ENCODE data around the gene CPNE7.

The CPNE7 gene

DNA sequence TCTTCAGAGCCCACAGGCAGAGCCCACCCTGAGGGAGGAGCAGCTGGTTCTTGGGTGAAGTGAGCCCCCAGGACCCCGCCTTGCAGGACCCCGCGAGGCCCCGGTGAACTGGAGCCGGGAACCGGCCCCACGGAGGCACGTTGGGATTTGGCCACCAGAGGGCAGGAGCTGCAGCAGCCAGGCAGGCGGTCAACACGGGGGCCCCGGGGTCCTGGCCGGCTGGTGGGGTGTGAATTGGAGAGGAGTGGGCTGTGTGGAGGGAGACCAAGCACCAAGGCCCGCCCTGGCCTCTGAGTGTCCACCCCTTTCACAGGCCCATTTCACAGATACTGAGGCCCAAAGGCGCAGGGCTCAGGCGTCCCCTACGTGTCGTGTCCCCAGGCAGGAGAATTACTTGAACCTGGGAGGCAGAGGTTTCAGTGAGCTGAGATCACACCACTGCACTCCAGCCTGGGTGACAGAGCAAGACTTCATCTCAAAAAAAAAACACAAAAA lies 40.1 kb downstream of the CPNE7 start:
- peaks cover 21% of the 10 kb centered on the region for H3K4me1 ChIP-seq (ENCODE audit: insufficient read depth, insufficient read length)
- TF ChIP-seq YY1 (IDR thresholded peaks at IDR 0.05; ENCODE audit: insufficient read depth, insufficient read length) (no peak), ZNF274 (IDR thresholded peaks at IDR 0.05; ENCODE audit: low read depth, low read length) (no peak), SUZ12 (IDR thresholded peaks at IDR 0.05; ENCODE audit: extremely low read depth, insufficient read depth, insufficient read length) (no peak)
- no peak overlapping the region for H3K4me3 ChIP-seq (ENCODE audit: insufficient read length, low read depth)
- H3K9me3 ChIP-seq (ENCODE audit: insufficient read depth, low read length), result no peaks in the 10 kb centered on the region
- H3K36me3 ChIP-seq (ENCODE audit: insufficient read depth, insufficient read length, low read length), result no peaks in the 10 kb centered on the region
- no peaks in the 10 kb centered on the region for H3K27me3 ChIP-seq (ENCODE audit: insufficient read depth, insufficient read length)
- peak overlapping the region; percentile 42 for H3K9ac ChIP-seq (ENCODE audit: insufficient read length, low read depth)
- DNase-seq (ENCODE audit: low read depth, low spot score), result no peak

DNA sequence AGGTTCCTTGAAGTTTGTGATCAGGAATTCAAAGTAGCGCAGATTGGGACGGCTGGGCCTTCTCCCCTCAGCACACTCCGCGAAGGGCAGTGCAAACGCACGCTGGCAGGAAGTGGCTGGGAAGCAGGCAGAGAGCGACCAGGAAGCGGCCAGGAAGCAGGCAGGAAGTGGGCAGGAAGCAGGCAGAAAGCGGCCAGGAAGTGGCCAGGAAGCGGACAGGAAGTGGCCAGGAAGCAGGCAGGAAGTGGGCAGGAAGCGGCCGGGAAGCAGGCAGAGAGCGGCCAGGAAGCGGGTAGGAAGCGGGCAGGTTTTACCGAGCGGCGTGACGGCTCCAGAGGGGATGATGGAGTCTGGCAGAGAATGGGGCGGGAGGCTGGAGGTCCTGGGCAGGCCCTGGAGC lies 41.1 kb downstream of the CPNE7 start:
- Histone ChIP-seq H3K27me3 (ENCODE audit: insufficient read depth, insufficient read length) (no peaks in the 10 kb centered on the region), H3K4me3 (ENCODE audit: insufficient read length, low read depth) (no peak overlapping the region), H3K9me3 (ENCODE audit: insufficient read depth, low read length) (no peaks in the 10 kb centered on the region), H3K36me3 (ENCODE audit: insufficient read depth, insufficient read length, low read length) (no peaks in the 10 kb centered on the region), H3K4me1 (ENCODE audit: insufficient read depth, insufficient read length) (peaks cover 25% of the 10 kb centered on the region), H3K9ac (ENCODE audit: insufficient read length, low read depth) (peak overlapping the region; percentile 42)
- TF ChIP-seq ZNF274 (IDR thresholded peaks at IDR 0.05; ENCODE audit: low read depth, low read length) (no peak), SUZ12 (IDR thresholded peaks at IDR 0.05; ENCODE audit: extremely low read depth, insufficient read depth, insufficient read length) (no peak), YY1 (IDR thresholded peaks at IDR 0.05; ENCODE audit: insufficient read depth, insufficient read length) (no peak)
- no peak for DNase-seq (ENCODE audit: low read depth, low spot score)

DNA sequence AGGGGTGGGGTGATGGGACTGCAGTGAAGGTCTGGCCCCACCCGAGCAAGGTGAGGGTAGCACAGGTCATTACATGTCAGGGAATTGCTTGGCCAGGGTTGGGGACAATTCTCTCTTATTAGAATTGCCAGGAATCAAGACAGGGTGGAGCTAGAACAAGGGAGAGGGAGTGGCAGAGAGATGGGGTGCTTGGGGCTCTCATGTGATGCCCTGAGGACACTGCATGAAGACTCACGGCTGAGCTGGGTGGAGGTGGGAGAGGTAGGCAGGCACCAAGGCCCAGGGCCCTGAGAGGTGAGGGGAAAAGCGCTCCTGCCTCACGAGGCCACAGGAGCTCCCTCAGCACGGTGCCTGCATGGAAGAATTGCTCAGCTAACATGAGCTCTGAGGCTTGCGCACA lies 41.5 kb downstream of the CPNE7 start:
- H3K9ac ChIP-seq (ENCODE audit: insufficient read length, low read depth), result no peak overlapping the region
- no peak overlapping the region for H3K4me3 ChIP-seq (ENCODE audit: insufficient read length, low read depth)
- no peaks in the 10 kb centered on the region for H3K9me3 ChIP-seq (ENCODE audit: insufficient read depth, low read length)
- H3K4me1 ChIP-seq (ENCODE audit: insufficient read depth, insufficient read length), result peaks cover 29% of the 10 kb centered on the region
- TF ChIP-seq ZNF274 (IDR thresholded peaks at IDR 0.05; ENCODE audit: low read depth, low read length) (no peak), YY1 (IDR thresholded peaks at IDR 0.05; ENCODE audit: insufficient read depth, insufficient read length) (no peak)
- DNase-seq (ENCODE audit: low read depth, low spot score), result no peak
- H3K27me3 ChIP-seq (ENCODE audit: insufficient read depth, insufficient read length), result no peaks in the 10 kb centered on the region
- H3K36me3 ChIP-seq (ENCODE audit: insufficient read depth, insufficient read length, low read length), result no peaks in the 10 kb centered on the region

DNA sequence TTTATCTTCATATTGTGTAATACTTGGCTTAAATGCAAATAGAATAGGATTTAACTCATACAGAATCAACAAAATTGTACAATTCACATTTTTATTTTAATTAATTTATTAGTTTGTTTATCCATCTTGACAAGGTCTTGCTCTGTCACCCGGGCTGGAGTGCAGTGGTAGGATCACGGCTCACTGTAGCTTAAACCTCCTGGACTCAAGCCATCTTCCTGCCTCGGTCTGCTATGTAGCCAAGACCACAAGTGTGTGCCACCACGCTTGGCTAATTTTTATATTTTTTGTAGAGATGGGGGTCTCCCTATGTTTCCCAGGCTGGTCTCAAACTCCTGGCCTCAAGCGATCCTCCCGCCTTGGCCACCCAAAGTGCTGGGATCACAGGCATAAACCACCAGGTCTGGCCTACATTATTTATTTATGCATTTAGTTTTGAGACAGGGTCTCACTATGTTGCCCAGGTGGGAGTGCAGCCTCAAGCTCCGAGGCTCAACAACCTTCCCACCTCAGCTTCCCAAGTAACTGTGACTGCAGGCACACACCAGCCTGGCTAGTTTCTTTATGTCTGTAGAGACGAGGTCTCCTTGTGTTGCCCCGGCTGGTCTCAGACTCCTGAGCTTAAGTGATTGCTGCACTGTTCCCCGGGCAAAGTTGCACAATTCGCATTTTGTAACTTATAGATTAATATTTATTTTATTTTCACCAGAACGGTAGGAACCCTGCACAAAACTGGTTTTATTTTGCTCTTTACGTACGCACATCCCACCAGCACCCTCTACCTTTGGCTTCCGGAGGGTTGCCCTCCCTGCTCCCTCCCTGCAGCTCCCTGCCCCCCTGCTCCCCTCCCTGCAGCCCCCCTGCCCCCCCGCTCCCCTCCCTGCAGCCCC lies 42.8 kb downstream of the CPNE7 start:
- H3K4me3 ChIP-seq (ENCODE audit: insufficient read length, low read depth), result no peak overlapping the region

DNA sequence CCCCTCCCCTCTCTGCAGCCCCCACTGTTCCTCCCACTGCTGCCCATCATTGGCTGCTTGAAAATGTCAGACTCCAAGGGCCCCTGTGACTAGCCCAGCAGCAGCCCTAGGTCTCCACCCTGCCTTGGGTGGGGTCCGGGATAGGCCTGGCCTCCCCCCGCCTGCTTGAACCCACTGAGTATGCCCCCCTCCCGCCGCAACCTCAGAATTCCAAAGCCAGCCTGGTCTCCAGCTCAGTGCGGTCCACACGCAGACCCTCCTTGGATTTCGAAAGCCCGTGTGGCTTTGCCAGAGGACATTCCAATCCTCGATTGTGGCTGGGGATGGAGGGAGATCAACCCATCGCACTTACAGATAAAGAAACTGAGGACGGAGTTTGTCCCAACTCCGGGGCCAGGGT lies 44.3 kb downstream of the CPNE7 start:
- no peak overlapping the region for H3K4me3 ChIP-seq (ENCODE audit: insufficient read length, low read depth)
- H3K9ac ChIP-seq (ENCODE audit: insufficient read length, low read depth), result peak overlapping the region; percentile 26
- TF ChIP-seq ZNF274 (IDR thresholded peaks at IDR 0.05; ENCODE audit: low read depth, low read length) (no peak), SUZ12 (IDR thresholded peaks at IDR 0.05; ENCODE audit: extremely low read depth, insufficient read depth, insufficient read length) (no peak), YY1 (IDR thresholded peaks at IDR 0.05; ENCODE audit: insufficient read depth, insufficient read length) (no peak)
- no peak for DNase-seq (ENCODE audit: low read depth, low spot score)
- no peaks in the 10 kb centered on the region for H3K27me3 ChIP-seq (ENCODE audit: insufficient read depth, insufficient read length)
- no peaks in the 10 kb centered on the region for H3K9me3 ChIP-seq (ENCODE audit: insufficient read depth, low read length)
- no peaks in the 10 kb centered on the region for H3K36me3 ChIP-seq (ENCODE audit: insufficient read depth, insufficient read length, low read length)
- peaks cover 41% of the 10 kb centered on the region for H3K4me1 ChIP-seq (ENCODE audit: insufficient read depth, insufficient read length)

More for the DNA sequence above, 42.8 kb downstream of the CPNE7 start:
- TF ChIP-seq ZNF274 (IDR thresholded peaks at IDR 0.05; ENCODE audit: low read depth, low read length) (no peak), SUZ12 (IDR thresholded peaks at IDR 0.05; ENCODE audit: extremely low read depth, insufficient read depth, insufficient read length) (no peak), YY1 (IDR thresholded peaks at IDR 0.05; ENCODE audit: insufficient read depth, insufficient read length) (no peak)
- Histone ChIP-seq H3K27me3 (ENCODE audit: insufficient read depth, insufficient read length) (no peaks in the 10 kb centered on the region), H3K9ac (ENCODE audit: insufficient read length, low read depth) (no peak overlapping the region), H3K9me3 (ENCODE audit: insufficient read depth, low read length) (no peaks in the 10 kb centered on the region), H3K4me1 (ENCODE audit: insufficient read depth, insufficient read length) (peaks cover 35% of the 10 kb centered on the region), H3K36me3 (ENCODE audit: insufficient read depth, insufficient read length, low read length) (no peaks in the 10 kb centered on the region)
- no peak for DNase-seq (ENCODE audit: low read depth, low spot score)

DNA sequence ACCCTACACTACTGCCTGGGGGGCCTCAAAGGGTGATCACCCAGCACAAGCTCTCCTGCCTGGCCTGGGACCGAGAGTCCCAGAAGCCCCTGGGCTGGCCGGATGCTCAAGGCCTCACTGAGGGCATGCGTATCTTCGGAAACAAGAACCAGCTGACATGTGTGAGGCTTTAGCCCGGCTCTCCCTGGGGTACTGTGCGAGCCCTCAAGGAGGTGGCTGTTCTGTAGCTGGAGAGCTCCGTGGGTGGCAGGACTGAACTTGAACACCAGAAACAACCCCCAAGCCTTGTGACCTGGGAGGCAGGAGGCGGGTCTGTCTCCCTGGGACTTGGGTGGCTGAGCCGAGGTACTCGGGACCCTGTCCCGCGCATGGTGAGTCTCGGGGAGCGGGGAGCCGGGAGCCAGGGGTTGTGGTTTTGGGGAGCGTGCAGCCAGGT lies 44.9 kb downstream of the CPNE7 start:
- H3K4me3 ChIP-seq (ENCODE audit: insufficient read length, low read depth), result no peak overlapping the region
- peak overlapping the region; percentile 26 for H3K9ac ChIP-seq (ENCODE audit: insufficient read length, low read depth)
- H3K9me3 ChIP-seq (ENCODE audit: insufficient read depth, low read length), result no peaks in the 10 kb centered on the region
- TF ChIP-seq YY1 (IDR thresholded peaks at IDR 0.05; ENCODE audit: insufficient read depth, insufficient read length), result no peak
- TF ChIP-seq SUZ12 (IDR thresholded peaks at IDR 0.05; ENCODE audit: extremely low read depth, insufficient read depth, insufficient read length), result no peak
- no peak for TF ChIP-seq ZNF274 (IDR thresholded peaks at IDR 0.05; ENCODE audit: low read depth, low read length)
- peaks cover 36% of the 10 kb centered on the region for H3K4me1 ChIP-seq (ENCODE audit: insufficient read depth, insufficient read length)
- no peaks in the 10 kb centered on the region for H3K27me3 ChIP-seq (ENCODE audit: insufficient read depth, insufficient read length)
- DNase-seq (ENCODE audit: low read depth, low spot score), result no peak
- no peaks in the 10 kb centered on the region for H3K36me3 ChIP-seq (ENCODE audit: insufficient read depth, insufficient read length, low read length)

DNA sequence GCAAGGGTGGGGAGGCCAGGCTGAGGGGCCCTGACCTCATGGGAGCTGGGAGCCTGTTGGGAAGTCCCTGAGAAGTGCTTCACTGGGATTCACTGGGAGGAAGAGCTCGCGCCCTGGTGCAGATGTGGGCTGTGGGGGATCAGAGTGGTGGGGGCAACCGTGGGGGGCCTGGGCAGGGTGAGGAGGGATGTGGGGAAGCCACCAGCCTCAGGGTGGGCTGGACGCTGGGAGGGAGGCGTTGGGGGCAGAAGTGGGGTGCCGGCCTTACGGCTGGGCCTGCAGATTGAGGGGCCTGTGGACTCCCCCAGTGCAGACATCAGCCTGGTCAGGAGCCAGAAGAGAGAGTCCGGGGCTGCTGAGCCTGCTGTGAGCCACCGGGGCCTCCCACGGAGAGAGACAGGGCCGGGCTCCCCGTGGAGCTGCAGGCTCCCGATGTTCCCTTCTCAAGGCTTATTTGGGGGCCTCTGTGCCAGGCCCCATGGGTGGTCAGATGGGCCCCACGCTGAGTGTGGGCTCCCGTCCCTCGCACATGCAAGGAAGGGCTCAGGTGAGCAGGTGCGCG lies 45.7 kb downstream of the CPNE7 start:
- Histone ChIP-seq H3K4me1 (ENCODE audit: insufficient read depth, insufficient read length) (peaks cover 35% of the 10 kb centered on the region), H3K27me3 (ENCODE audit: insufficient read depth, insufficient read length) (no peaks in the 10 kb centered on the region), H3K4me3 (ENCODE audit: insufficient read length, low read depth) (no peak overlapping the region), H3K9ac (ENCODE audit: insufficient read length, low read depth) (no peak overlapping the region), H3K9me3 (ENCODE audit: insufficient read depth, low read length) (no peaks in the 10 kb centered on the region), H3K36me3 (ENCODE audit: insufficient read depth, insufficient read length, low read length) (no peaks in the 10 kb centered on the region)
- DNase-seq (ENCODE audit: low read depth, low spot score), result no peak
- TF ChIP-seq YY1 (IDR thresholded peaks at IDR 0.05; ENCODE audit: insufficient read depth, insufficient read length) (no peak), ZNF274 (IDR thresholded peaks at IDR 0.05; ENCODE audit: low read depth, low read length) (no peak), SUZ12 (IDR thresholded peaks at IDR 0.05; ENCODE audit: extremely low read depth, insufficient read depth, insufficient read length) (no peak)
